Gastrocnemius medialis (tissue), 4 donors: ENCODE results near the gene IFRD1. TPM values are rescaled to one million over a fixed set of nuclear protein-coding genes. Genes with fewer than 3 reads are reported as not detected.

ENCODE experiments used
- ATAC-seq, 2 donors: fragments of 150-250 bp; one replicate each; pipeline ENCODE4 v1.9.1; 2016
- DNase-seq, 2 donors: peaks; one replicate each; pipeline ENCODE4 v3.0.0-alpha.2; 2019
- H3K27ac ChIP-seq, 4 donors: fragments of 200-600 bp; sonication (generic); 1 replicate in 1 of 4; 2 replicates in 3 of 4; pipeline ENCODE4 v1.5.1; 2016 to 2018; ENCODE audit warnings: mild to moderate bottlenecking in 2 of 4, moderate library complexity in 1 of 4
- H3K27me3 ChIP-seq, 3 donors: fragments of 200-600 bp; sonication (generic) in 2 of 3; 1 replicate in 1 of 3; 2 replicates in 2 of 3; pipeline versions ENCODE4 v1.5.1 to v1.6.0; 2016 to 2019; ENCODE audit warnings: mild to moderate bottlenecking in 1 of 3, moderate library complexity in 1 of 3
- H3K36me3 ChIP-seq, 2 donors: fragments of 200-600 bp; sonication (generic) in 1 of 2; one replicate each; pipeline ENCODE4 v1.5.1; 2017 to 2018
- H3K4me1 ChIP-seq, 2 donors: fragments of 200-600 bp; sonication (generic) in 1 of 2; one replicate each; pipeline ENCODE4 v1.5.1; 2016 to 2017; ENCODE audit warnings: mild to moderate bottlenecking in 2 of 2
- H3K4me3 ChIP-seq, 4 donors: fragments of 200-600 bp; sonication (generic) in 3 of 4; 1 replicate in 1 of 4; 2 replicates in 3 of 4; pipeline ENCODE4 v1.5.1; 2016 to 2019; ENCODE audit warnings: mild to moderate bottlenecking in 2 of 4
- H3K9me3 ChIP-seq, 3 donors: fragments of 200-600 bp; sonication (generic) in 2 of 3; 1 replicate in 1 of 3; 2 replicates in 2 of 3; pipeline ENCODE4 v1.5.1; 2016 to 2019
- CTCF ChIP-seq, 5 experiments: fragments of 450-650 bp in 3 of 5; fragments of 200-600 bp in 2 of 5; sonication (generic) in 2 of 5; IDR thresholded peaks in 4 of 5; conservative IDR thresholded peaks in 1 of 5; 1 replicate in 4 of 5; 2 replicates in 1 of 5; pipeline ENCODE4 v1.5.1; 2016 to 2019; ENCODE audit warnings: antibody characterized with exemption in 5 of 5, mild to moderate bottlenecking in 3 of 5, moderate library complexity in 3 of 5
- POLR2A ChIP-seq, 2 donors: fragments of 450-650 bp; IDR thresholded peaks; one replicate each; pipeline ENCODE4 v1.6.1; 2017; ENCODE audit warnings: antibody characterized with exemption in 2 of 2, mild to moderate bottlenecking in 2 of 2, moderate library complexity in 2 of 2
- in situ Hi-C, 4 donors: fragments of 200-750 bp; cut with MboI; loops; one replicate each; pipeline versions ENCODE4 v1.15.0 to v1.8.0; 2017; ENCODE audit warnings: low sequenced_read_pairs in 4 of 4
- intact Hi-C: fragments of 100-400 bp; cut with DNase I; formaldehyde crosslinking; loops from one replicate; pipeline ENCODE4 v1.15.1; 2023; ENCODE audit warnings: low total_unique reads
- total RNA-seq, 4 donors: library from RNA; depleted of rRNA; stranded (reverse); fragments of >200 nt; gene quantifications; one replicate each; pipeline versions ENCODE4 v1.1.0 to v1.2.3, GENCODE V29; 2016

Gene IFRD1
- total RNA-seq, 4 donors from 2014 or later = 37.8 to 70.8 (median 50.1) TPM

GRCh38 chr7:112485766-112486165 is 35.5 kb downstream of the IFRD1 start:
- Histone ChIP-seq H3K27ac (peak overlapping the region in 3 of 4 donors; percentile 87 to 96 (median 89)), H3K27me3 (no peaks in the 10 kb centered on the region), H3K4me3 (no peak overlapping the region), H3K4me1 (peaks cover 45 to 52% of the 10 kb centered on the region in 2 donors), H3K36me3 (peaks cover 0 to 13% of the 10 kb centered on the region in 2 donors), H3K9me3 (no peaks in the 10 kb centered on the region)
- no peak for ATAC-seq
- intact Hi-C loops = no loop called here
- in situ Hi-C loops = loop anchor here in 1 of 4 donors (25.0 kb wide), 2 partner anchors 273 to 923 kb away; partner anchors contain the start of genes DOCK4, IMMP2L and ZNF277
- TF ChIP-seq CTCF (IDR thresholded peaks at IDR 0.05 in 4 of 5, conservative IDR thresholded peaks at IDR 0.05 in 1 of 5) (no peak), POLR2A (IDR thresholded peaks at IDR 0.05) (no peak)
- DNase-seq = no peak

GRCh38 chr7:112487457-112488263 is 37.4 kb downstream of the IFRD1 start:
- H3K4me3 ChIP-seq = no peak overlapping the region
- intact Hi-C loops = no loop called here
- peak in 1 of 2 donors; percentile 23 for DNase-seq

GRCh38 chr7:112488264-112488552 is 37.9 kb downstream of the IFRD1 start:
- no peak overlapping the region for H3K27ac ChIP-seq
- intact Hi-C loops (no loop called here), in situ Hi-C loops (loop anchor here in 1 of 4 donors (25.0 kb wide), 2 partner anchors 276 to 926 kb away; partner anchors contain the start of genes DOCK4, IMMP2L and ZNF277)
- ATAC-seq = no peak
- no peak for DNase-seq
- peaks cover 23 to 36% of the 10 kb centered on the region in 2 donors for H3K4me1 ChIP-seq
- no peaks in the 10 kb centered on the region for H3K9me3 ChIP-seq
- H3K4me3 ChIP-seq = no peak overlapping the region
- no peaks in the 10 kb centered on the region for H3K27me3 ChIP-seq
- TF ChIP-seq CTCF (IDR thresholded peaks at IDR 0.05 in 4 of 5, conservative IDR thresholded peaks at IDR 0.05 in 1 of 5) (no peak), POLR2A (IDR thresholded peaks at IDR 0.05) (no peak)
- H3K36me3 ChIP-seq = peaks cover 0 to 13% of the 10 kb centered on the region in 2 donors

More at GRCh38 chr7:112487457-112488263, 37.4 kb downstream of the IFRD1 start:
- Histone ChIP-seq H3K36me3 (peaks cover 0 to 13% of the 10 kb centered on the region in 2 donors), H3K4me1 (peaks cover 28 to 42% of the 10 kb centered on the region in 2 donors), H3K27ac (peak overlapping the region in 2 of 4 donors; percentile 11 to 87), H3K27me3 (no peaks in the 10 kb centered on the region), H3K9me3 (no peaks in the 10 kb centered on the region)
- ATAC-seq = no peak
- TF ChIP-seq CTCF (IDR thresholded peaks at IDR 0.05 in 4 of 5, conservative IDR thresholded peaks at IDR 0.05 in 1 of 5) (no peak), POLR2A (IDR thresholded peaks at IDR 0.05) (no peak)
- in situ Hi-C loops = loop anchor here in 1 of 4 donors (25.0 kb wide), 2 partner anchors 275 to 925 kb away; partner anchors contain the start of genes DOCK4, IMMP2L and ZNF277

- Histone ChIP-seq H3K4me3 (no peak overlapping the region), H3K27me3 (no peaks in the 10 kb centered on the region), H3K27ac (no peak overlapping the region), H3K36me3 (peaks cover 0 to 13% of the 10 kb centered on the region in 2 donors), H3K9me3 (no peaks in the 10 kb centered on the region), H3K4me1 (peaks cover 0 to 11% of the 10 kb centered on the region in 2 donors)
- DNase-seq = no peak
- in situ Hi-C loops (loop anchor here in 2 of 4 donors (10.0 to 25.0 kb wide), 3 partner anchors 280 to 930 kb away; partner anchors contain the start of genes DOCK4 (in 1 of the 2), IMMP2L (in 1 of the 2) and ZNF277 (in 1 of the 2)), intact Hi-C loops (loop anchor here (2.0 kb wide), 1 partner anchor 43 kb away; no protein-coding TSS in a partner anchor)
- TF ChIP-seq POLR2A (IDR thresholded peaks at IDR 0.05) = no peak
- no peak for TF ChIP-seq CTCF (IDR thresholded peaks at IDR 0.05 in 4 of 5, conservative IDR thresholded peaks at IDR 0.05 in 1 of 5)
- ATAC-seq = no peak
Measured at GRCh38 chr7:112492186-112492585, 41.9 kb downstream of the IFRD1 start.
